HepG2 (cell line): ENCODE results near the gene ETV3L. TPM values are rescaled to one million over a fixed set of nuclear protein-coding genes. Genes with fewer than 3 reads are reported as not detected.

Source experiments
- ATAC-seq: fragments of 200-7000 bp; cut with Tn5 transposase; 3 replicates; pipeline ENCODE4 v1.9.1; 2020; ENCODE audit warnings: mild to moderate bottlenecking, moderate library complexity
- BruUV-seq: library from RNA; stranded (reverse); fragments of 400-500 nt; replicated peaks from 2 replicates; lab custom pipeline; 2021; lab: Mats Ljungman, UMichigan
- CTCF ChIA-PET: fragments of 300-600 bp; formaldehyde crosslinking; extraction: SDS; loops from one replicate; lab custom pipeline; 2021; ENCODE audit warnings: low total read pairs, inconsistent platforms, low intra/inter-chr PET ratio; lab: Yijun Ruan, JAX
- POLR2A ChIA-PET: fragments of 350-600 bp; sonication (Branson Sonifier 250); formaldehyde crosslinking; loops from one replicate; lab custom pipeline; 2020; ENCODE audit warnings: antibody characterized with exemption, inconsistent platforms; lab: Yijun Ruan, JAX
- DNase-seq: peaks from one replicate; pipeline ENCODE4 v3.0.0-alpha.2; 2015; ENCODE audit warnings: low spot score
- FAIRE-seq: peaks from 3 replicates; lab custom pipeline; 2011; peaks lifted over from hg19 to GRCh38; lab: Jason Lieb, UNC
- H2AFZ ChIP-seq: one replicate; pipeline ENCODE4 v1.6.1; 2011; ENCODE audit warnings: low read length, inconsistent platforms
- H3K27ac ChIP-seq: fragments of 300-600 bp; 3 replicates; pipeline ENCODE4 v1.8.0; 2011; ENCODE audit warnings: mixed run types, mild to moderate bottlenecking, mixed read lengths, low read length, inconsistent platforms; ENCODE audit not compliant: insufficient read depth; ENCODE audit errors: extremely low read length
- H3K27me3 ChIP-seq, 2 experiments: fragments of 200-600 bp in 1 of 2; 2 replicates in 1 of 2; 3 replicates in 1 of 2; pipeline versions ENCODE4 v1.6.0 to v1.8.0; 2011; ENCODE audit warnings: low read length in 2 of 2, mild to moderate bottlenecking in 2 of 2, moderate library complexity in 2 of 2, inconsistent platforms in 1 of 2; ENCODE audit not compliant: insufficient read depth in 2 of 2, control insufficient read depth in 1 of 2
- H3K36me3 ChIP-seq, 2 experiments: fragments of 200-600 bp in 1 of 2; replicated peaks in 1 of 2; 2 replicates in 1 of 2; 3 replicates in 1 of 2; pipeline versions ENCODE4 v1.5.1 to v1.8.0; 2011; ENCODE audit warnings: low read length in 2 of 2, inconsistent platforms in 1 of 2; ENCODE audit not compliant: insufficient read depth in 2 of 2, control insufficient read depth in 1 of 2
- H3K4me1 ChIP-seq: 2 replicates; pipeline ENCODE4 v1.5.1; 2012; ENCODE audit warnings: low read length, inconsistent platforms; ENCODE audit not compliant: insufficient read depth
- H3K4me2 ChIP-seq: 2 replicates; pipeline ENCODE4 v1.6.0; 2011; ENCODE audit warnings: low read depth, low read length, inconsistent platforms
- H3K4me3 ChIP-seq, 3 experiments: fragments of 200-600 bp in 1 of 3; sonication (generic), shearing (Covaris generic) in 1 of 3; replicated peaks in 1 of 3; 2 replicates each; pipeline ENCODE4 v1.5.1; 2011 to 2016; ENCODE audit warnings: low read length in 3 of 3, inconsistent platforms in 2 of 3, low read depth in 2 of 3, mild to moderate bottlenecking in 2 of 3, control low read depth in 1 of 3, mixed read lengths in 1 of 3; ENCODE audit not compliant: insufficient read depth in 1 of 3
- H3K79me2 ChIP-seq: one replicate; pipeline ENCODE4 v1.6.1; 2011; ENCODE audit warnings: low read length, inconsistent platforms; ENCODE audit not compliant: insufficient read depth
- H3K9ac ChIP-seq: 2 replicates; pipeline ENCODE4 v1.6.0; 2011; ENCODE audit warnings: mild to moderate bottlenecking, low read depth, low read length, inconsistent platforms; ENCODE audit not compliant: insufficient read depth
- H3K9me3 ChIP-seq: 2 replicates; pipeline ENCODE4 v1.5.1; 2012; ENCODE audit warnings: mild to moderate bottlenecking, low read length
- H4K20me1 ChIP-seq: 2 replicates; pipeline ENCODE4 v1.6.0; 2011; ENCODE audit warnings: inconsistent platforms, mild to moderate bottlenecking, low read length, moderate library complexity; ENCODE audit not compliant: insufficient read depth
- ATRX ChIP-seq: sonication (generic); formaldehyde crosslinking; IDR thresholded peaks from 2 replicates; pipeline ENCODE4 v1.4.0; 2020; ENCODE audit warnings: missing genetic modification reagents, borderline replicate concordance
- CENPX ChIP-seq: sonication (generic); formaldehyde crosslinking; IDR thresholded peaks from 2 replicates; pipeline ENCODE4 v1.9.0; 2021; ENCODE audit warnings: mild to moderate bottlenecking, missing genetic modification reagents, moderate library complexity
- GABPB1 ChIP-seq: IDR thresholded peaks from 2 replicates; pipeline ENCODE4 v1.6.1; 2016; ENCODE audit warnings: mild to moderate bottlenecking, missing genetic modification reagents, moderate library complexity, missing compliant biosample characterization
- HNRNPUL1 ChIP-seq: fragments of 200-400 bp; formaldehyde crosslinking; IDR thresholded peaks from 2 replicates; pipeline ENCODE4 v1.6.1; 2017; ENCODE audit warnings: low read depth, mild to moderate bottlenecking, low read length, moderate library complexity
- SP2 ChIP-seq: sonication (generic); formaldehyde crosslinking; IDR thresholded peaks from 2 replicates; pipeline ENCODE4 v1.5.1; 2020; ENCODE audit warnings: mild to moderate bottlenecking, missing genetic modification reagents
- THYN1 ChIP-seq: sonication (generic); formaldehyde crosslinking; IDR thresholded peaks from 2 replicates; pipeline ENCODE4 v1.8.1; 2023; ENCODE audit warnings: low read depth, mild to moderate bottlenecking, moderate library complexity, missing genetic modification reagents, borderline replicate concordance
- ZEB1 ChIP-seq: IDR thresholded peaks from 2 replicates; pipeline ENCODE4 v1.6.1; 2012; ENCODE audit warnings: mild to moderate bottlenecking, low read depth, inconsistent platforms; ENCODE audit not compliant: insufficient replicate concordance
- ZMAT5 ChIP-seq: sonication (generic); formaldehyde crosslinking; IDR thresholded peaks from 2 replicates; pipeline ENCODE4 v1.5.0; 2020; ENCODE audit warnings: mild to moderate bottlenecking, low read depth, missing genetic modification reagents, borderline replicate concordance
- ZNF124 ChIP-seq: sonication (generic); formaldehyde crosslinking; IDR thresholded peaks from 2 replicates; pipeline ENCODE4 v1.4.0; 2020; ENCODE audit warnings: missing genetic modification reagents
- ZNF24 ChIP-seq: fragments of 450-650 bp; IDR thresholded peaks from 2 replicates; pipeline ENCODE4 v1.6.1; 2017; ENCODE audit warnings: antibody characterized with exemption, mild to moderate bottlenecking
- ZNF260 ChIP-seq: sonication (generic); formaldehyde crosslinking; IDR thresholded peaks from 2 replicates; pipeline ENCODE4 v1.4.0; 2020; ENCODE audit warnings: missing genetic modification reagents, low read depth, mild to moderate bottlenecking, borderline replicate concordance
- ZNF263 ChIP-seq: sonication (generic); formaldehyde crosslinking; IDR thresholded peaks from 2 replicates; pipeline ENCODE4 v1.4.0; 2020; ENCODE audit warnings: missing genetic modification reagents
- ZSCAN9 ChIP-seq: IDR thresholded peaks from 2 replicates; pipeline ENCODE4 v1.6.1; 2016; ENCODE audit warnings: borderline replicate concordance
- WGBS: methylation state at CpG from one replicate; pipeline ENCODE4 v1.1.6; 2017; ENCODE audit warnings: low lambda C conversion rate; 5-methylcytosine and 5-hydroxymethylcytosine counted together
- in situ Hi-C: cut with HindIII; loops from 2 replicates; pipeline ENCODE4 v1.10.0; 2017; ENCODE audit warnings: low pct_unique_long_range_greater_than_20kb; ENCODE audit not compliant: extremely low pct_ligation_motif_present
- intact Hi-C: fragments of 100-400 bp; cut with micrococcal nuclease; formaldehyde crosslinking; loops from one replicate; pipeline ENCODE4 v1.10.0; 2022; ENCODE audit not compliant: unreplicated experiment
- polyA plus RNA-seq, 8 experiments: library from polyadenylated mRNA; depleted of rRNA in 3 of 8; stranded (reverse) in 7 of 8; unstranded in 1 of 8; fragments of >200 nt; fragmentation: Illumina TruSeq in 4 of 8; extraction: Trizol in 4 of 8; gene quantifications; 2 replicates each; pipeline versions ENCODE4 v1.2.1 to v1.2.3, GENCODE V29; 2011 to 2016; ENCODE audit warnings: low read depth in 4 of 8, missing spikeins in 1 of 8, mixed read lengths in 1 of 8; ENCODE audit not compliant: insufficient read depth in 1 of 8
- total RNA-seq, 5 experiments: library from RNA; depleted of rRNA; stranded (reverse); fragments of >200 nt; fragmentation: Illumina TruSeq; extraction: Trizol; gene quantifications; 2 replicates each; pipeline ENCODE4 v1.2.3, GENCODE V29; 2016; ENCODE audit warnings: low read depth in 1 of 5
- TF ChIP-seq, protein P1 (sequence below): sonication (generic); formaldehyde crosslinking; IDR thresholded peaks from 2 replicates; pipeline ENCODE4 v1.8.1; 2023; ENCODE audit warnings: mild to moderate bottlenecking, missing genetic modification reagents, borderline replicate concordance

The ETV3L gene
- total and polyA plus RNA-seq, 2 of the 13 experiments (the other 11 are each of a cell fraction or from before 2014, with no cell fraction given), result not detected

GRCh38 chr1:157112186-157112867 is 12.7 kb upstream of the ETV3L start:
- ATAC-seq, result no peak
- Histone ChIP-seq H3K27me3 (peaks cover 17 to 64% of the 10 kb centered on the region in 2 experiments; a peak in 4 of 5 replicates), H3K4me1 (peaks cover 5% of the 10 kb centered on the region; the same call in 1 of the 2 replicates), H4K20me1 (no peaks in the 10 kb centered on the region), H3K36me3 (no peaks in the 10 kb centered on the region), H3K9me3 (no peaks in the 10 kb centered on the region), H3K4me2 (no peak overlapping the region), H3K79me2 (no peaks in the 10 kb centered on the region), H3K4me3 (no peak overlapping the region), H3K27ac (no peak overlapping the region), H2AFZ (no peak overlapping the region), H3K9ac (no peak overlapping the region)
- TF ChIP-seq ATRX (no peak), THYN1 (no peak), ZNF24 (no peak), CENPX (CRISPR knock-in tag) (no peak), SP2 (CRISPR knock-in tag) (no peak), GABPB1 (CRISPR knock-in tag) (no peak), ZNF124 (no peak), ZMAT5 (CRISPR knock-in tag) (no peak), ZNF260 (CRISPR knock-in tag) (no peak), ZNF263 (no peak), HNRNPUL1 (no peak), ZEB1 (no peak), ZSCAN9 (no peak)
- TF ChIP-seq, protein P1, sequence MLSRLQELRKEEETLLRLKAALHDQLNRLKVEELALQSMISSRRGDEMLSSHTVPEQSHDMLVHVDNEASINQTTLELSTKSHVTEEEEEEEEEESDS, result no peak
- CTCF ChIA-PET, result no interaction called here
- no peak for DNase-seq
- no TSS peak for BruUV-seq
- 54% methylated on average over 6 of the region's 8 CpGs for WGBS
- FAIRE-seq, result no peak
- POLR2A ChIA-PET, result no interaction called here
- intact Hi-C loops, result no loop called here
- in situ Hi-C loops, result no loop called here
